K562 (cell line): ENCODE measurements around the gene RABL6. TPM values are rescaled to one million over a fixed set of nuclear protein-coding genes. Genes with fewer than 3 reads are reported as not detected.

Experiments
- ATAC-seq: fragments of 200-7000 bp; cut with Tn5 transposase; 3 replicates; pipeline ENCODE4 v1.9.1; 2020; ENCODE audit warnings: moderate library complexity
- BruUV-seq: library from RNA; stranded (reverse); fragments of 400-500 nt; replicated peaks from 2 replicates; lab custom pipeline; 2021; lab: Mats Ljungman, UMichigan
- CTCF ChIA-PET: fragments of 300-600 bp; formaldehyde crosslinking; extraction: SDS; loops from one replicate; lab custom pipeline; 2021; ENCODE audit warnings: low intra/inter-chr PET ratio; lab: Yijun Ruan, JAX
- POLR2A ChIA-PET: fragments of 300-600, 350-650 bp; sonication (Branson Sonifier 250); formaldehyde crosslinking; extraction: SDS; loops from one replicate; lab custom pipeline; 2021; ENCODE audit warnings: antibody characterized with exemption, inconsistent platforms; lab: Yijun Ruan, JAX
- DNase-seq, 4 experiments: peaks; one replicate each; pipeline versions ENCODE4 v3.0.0 to v3.0.0-alpha.2; 2011 to 2018; ENCODE audit warnings: low spot score in 3 of 4, mixed read lengths in 3 of 4; ENCODE audit errors: extremely low read depth in 1 of 4
- FAIRE-seq: peaks from 2 replicates; lab custom pipeline; 2011; peaks lifted over from hg19 to GRCh38; lab: Jason Lieb, UNC
- H2AFZ ChIP-seq: 2 replicates; pipeline ENCODE4 v1.6.0; 2011; ENCODE audit warnings: low read depth, low read length, control low read depth, inconsistent platforms
- H3K27ac ChIP-seq: fragments of 200-600 bp; 3 replicates; pipeline ENCODE4 v1.8.0; 2011; ENCODE audit warnings: low read depth, mild to moderate bottlenecking, control low read depth, inconsistent platforms, low read length, moderate library complexity, mixed read lengths; ENCODE audit errors: extremely low read depth
- H3K27me3 ChIP-seq, 2 experiments: fragments of 300-600 bp in 1 of 2; 2 replicates in 1 of 2; 3 replicates in 1 of 2; pipeline versions ENCODE4 v1.6.0 to v1.8.0; 2011; ENCODE audit warnings: inconsistent platforms in 2 of 2, low read length in 2 of 2, mild to moderate bottlenecking in 1 of 2, mixed read lengths in 1 of 2, moderate library complexity in 1 of 2; ENCODE audit not compliant: control insufficient read depth in 2 of 2, insufficient read depth in 2 of 2
- H3K36me3 ChIP-seq: fragments of 300-600 bp; 3 replicates; pipeline ENCODE4 v1.8.0; 2011; ENCODE audit warnings: mild to moderate bottlenecking, low read length, inconsistent platforms; ENCODE audit not compliant: control insufficient read depth, insufficient read depth
- H3K4me1 ChIP-seq, 2 experiments: fragments of 200-600 bp in 1 of 2; replicated peaks in 1 of 2; 2 replicates in 1 of 2; 3 replicates in 1 of 2; pipeline versions ENCODE4 v1.5.1 to v1.8.0; 2011; ENCODE audit warnings: inconsistent platforms in 2 of 2, low read length in 2 of 2, mild to moderate bottlenecking in 1 of 2, mixed read lengths in 1 of 2, moderate library complexity in 1 of 2; ENCODE audit not compliant: control insufficient read depth in 2 of 2, insufficient read depth in 2 of 2
- H3K4me2 ChIP-seq: 2 replicates; pipeline ENCODE4 v1.6.1; 2011; ENCODE audit warnings: low read length, control low read depth, inconsistent platforms, mixed read lengths; ENCODE audit not compliant: insufficient read depth
- H3K4me3 ChIP-seq: fragments of 200-600 bp; sonication (generic), shearing (Covaris generic); 2 replicates; pipeline ENCODE4 v1.5.1; 2016; ENCODE audit warnings: control low read depth, inconsistent platforms
- H3K79me2 ChIP-seq: fragments of 200-600 bp; 3 replicates; pipeline ENCODE4 v1.8.0; 2011; ENCODE audit warnings: low read length, inconsistent platforms; ENCODE audit not compliant: control insufficient read depth, insufficient read depth
- H3K9ac ChIP-seq, 2 experiments: 2 replicates each; pipeline versions ENCODE4 v1.6.0 to v1.6.1; 2011; ENCODE audit warnings: low read depth in 2 of 2, low read length in 2 of 2, control low read depth in 1 of 2, inconsistent platforms in 1 of 2, mild to moderate bottlenecking in 1 of 2, mixed read lengths in 1 of 2; ENCODE audit not compliant: insufficient read depth in 1 of 2
- H3K9me1 ChIP-seq: one replicate; pipeline ENCODE4 v1.6.0; 2011; ENCODE audit warnings: inconsistent platforms, mild to moderate bottlenecking, low read length, moderate library complexity; ENCODE audit not compliant: control insufficient read depth, insufficient read depth
- H3K9me3 ChIP-seq: replicated peaks from 2 replicates; pipeline ENCODE4 v1.5.1; 2011; ENCODE audit warnings: low read depth, low read length, inconsistent platforms; ENCODE audit not compliant: control insufficient read depth, insufficient read depth
- H4K20me1 ChIP-seq: replicated peaks from 2 replicates; pipeline ENCODE4 v1.6.1; 2011; ENCODE audit warnings: low read length, inconsistent platforms, mixed read lengths; ENCODE audit not compliant: control insufficient read depth, insufficient read depth
- GTF2F1 ChIP-seq: IDR thresholded peaks from 2 replicates; pipeline ENCODE4 v1.6.1; 2011; ENCODE audit warnings: low read depth, low read length, improper control_type of control experiment
- HDGF ChIP-seq: fragments of 450-650 bp; IDR thresholded peaks from 2 replicates; pipeline ENCODE4 v1.6.1; 2016
- HNRNPH1 ChIP-seq: fragments of 200-400 bp; formaldehyde crosslinking; optimal IDR thresholded peaks from 2 replicates; pipeline ENCODE3; 2017; ENCODE audit warnings: low read depth, mild to moderate bottlenecking, low read length, moderate library complexity
- KAT8 ChIP-seq: fragments of 450-650 bp; IDR thresholded peaks from 2 replicates; pipeline ENCODE4 v1.6.1; 2016; ENCODE audit warnings: low read depth, mild to moderate bottlenecking
- MYNN ChIP-seq, 2 experiments: sonication (generic); formaldehyde crosslinking in 1 of 2; IDR thresholded peaks; 2 replicates each; pipeline versions ENCODE4 v1.5.0 to v1.6.1; 2016 to 2020; ENCODE audit warnings: antibody characterized with exemption in 1 of 2, missing genetic modification reagents in 1 of 2
- NFRKB ChIP-seq: fragments of 450-650 bp; IDR thresholded peaks from 2 replicates; pipeline ENCODE4 v1.6.1; 2016; ENCODE audit warnings: low read depth
- PHF20 ChIP-seq: fragments of 450-650 bp; IDR thresholded peaks from 2 replicates; pipeline ENCODE4 v1.6.1; 2018; ENCODE audit not compliant: partially characterized antibody
- POLR2AphosphoS2 ChIP-seq: IDR thresholded peaks from 2 replicates; pipeline ENCODE4 v1.6.1; 2012; ENCODE audit warnings: low read length, improper control_type of control experiment
- PRMT5 ChIP-seq: sonication (generic); formaldehyde crosslinking; IDR thresholded peaks from 2 replicates; pipeline ENCODE4 v1.5.0; 2020; ENCODE audit warnings: missing genetic modification reagents
- PTBP1 ChIP-seq: fragments of 200-400 bp; formaldehyde crosslinking; IDR thresholded peaks from 2 replicates; pipeline ENCODE4 v1.6.1; 2017; ENCODE audit warnings: low read depth, low read length
- RAD51 ChIP-seq: fragments of 450-650 bp; IDR thresholded peaks from 2 replicates; pipeline ENCODE4 v1.7.1; 2016; ENCODE audit warnings: low read depth, mild to moderate bottlenecking, borderline replicate concordance
- RB1 ChIP-seq: fragments of 450-650 bp; IDR thresholded peaks from 2 replicates; pipeline ENCODE4 v1.6.1; 2017; ENCODE audit warnings: low read depth, mild to moderate bottlenecking
- RBM14 ChIP-seq: fragments of 200-400 bp; formaldehyde crosslinking; IDR thresholded peaks from 2 replicates; pipeline ENCODE4 v1.6.1; 2018; ENCODE audit warnings: low read depth, mild to moderate bottlenecking, low read length, moderate library complexity, borderline replicate concordance; ENCODE audit not compliant: insufficient read depth
- SAFB ChIP-seq: fragments of 200-400 bp; formaldehyde crosslinking; IDR thresholded peaks from 2 replicates; pipeline ENCODE4 v1.6.1; 2017; ENCODE audit warnings: low read depth, low read length, borderline replicate concordance
- TCF3 ChIP-seq: sonication (generic); formaldehyde crosslinking; IDR thresholded peaks from 2 replicates; pipeline ENCODE4 v1.4.0; 2020; ENCODE audit warnings: mild to moderate bottlenecking, missing genetic modification reagents
- TFAM ChIP-seq: fragments of 250-450 bp; sonication (Bioruptor Pico); conservative IDR thresholded peaks from 2 replicates; pipeline ENCODE4 v1.5.0; 2021; ENCODE audit warnings: mild to moderate bottlenecking, moderate library complexity
- TRIM28 ChIP-seq: fragments of 450-650 bp; IDR thresholded peaks from 2 replicates; pipeline ENCODE4 v1.6.1; 2017
- ZC3H4 ChIP-seq: sonication (generic); formaldehyde crosslinking; IDR thresholded peaks from 2 replicates; pipeline ENCODE4 v1.9.0; 2021; ENCODE audit warnings: missing genetic modification reagents, borderline replicate concordance
- ZFX ChIP-seq: sonication (generic); formaldehyde crosslinking; IDR thresholded peaks from 2 replicates; pipeline ENCODE4 v1.8.0; 2022; ENCODE audit warnings: mild to moderate bottlenecking, missing genetic modification reagents, moderate library complexity
- ZNF24 ChIP-seq: fragments of 450-650 bp; IDR thresholded peaks from 2 replicates; pipeline ENCODE4 v1.6.1; 2016
- ZNF696 ChIP-seq: fragments of 250-450 bp; sonication (Bioruptor Pico); conservative IDR thresholded peaks from 2 replicates; pipeline ENCODE4 v1.4.0; 2020; ENCODE audit warnings: mild to moderate bottlenecking, moderate library complexity
- ZNF766 ChIP-seq: fragments of 200-800 bp; sonication (Bioruptor generic); conservative IDR thresholded peaks from 2 replicates; pipeline ENCODE4 v1.6.1; 2016; ENCODE audit warnings: missing genetic modification characterization, missing compliant biosample characterization
- WGBS: fragments of 100-300 bp; shearing (Covaris generic); methylation state at CpG from one replicate; pipeline ENCODE4 v1.1.6; 2016; ENCODE audit warnings: low coverage, mixed read lengths; ENCODE audit not compliant: insufficient coverage; ENCODE audit errors: missing lambda C conversion rate; 5-methylcytosine and 5-hydroxymethylcytosine counted together
- in situ Hi-C: fragments of 300-500 bp; cut with MboI; formaldehyde crosslinking; loops from 4 replicates; pipeline ENCODE4 v1.15.0; 2018; ENCODE audit warnings: inconsistent platforms, mixed read lengths
- intact Hi-C: fragments of 100-400 bp; cut with micrococcal nuclease; formaldehyde crosslinking; loops from 2 replicates; pipeline ENCODE4 v1.14.2; 2022
- polyA plus RNA-seq, 8 experiments: library from polyadenylated mRNA; depleted of rRNA in 4 of 8; stranded (reverse) in 5 of 8; unstranded in 3 of 8; fragments of >200 nt; fragmentation: Nextera tagmentation in 2 of 8; fragmentation: Illumina TruSeq in 1 of 8; extraction: Ambion mirVana in 2 of 8; extraction: Trizol in 1 of 8; gene quantifications; 2 replicates each; pipeline versions ENCODE4 v1.2.1 to v1.2.3, GENCODE V29; 2011 to 2014; ENCODE audit warnings: inconsistent platforms in 1 of 8, missing spikeins in 1 of 8
- total RNA-seq, 7 experiments: library from RNA; depleted of rRNA in 6 of 7; stranded (reverse); fragments of >200 nt in 6 of 7; fragmentation: Illumina TruSeq in 2 of 7; extraction: Trizol in 2 of 7; gene quantifications; 2 replicates each; pipeline versions ENCODE4 v1.2.1 to v1.2.3, GENCODE V29; 2011 to 2021; ENCODE audit warnings: low replicate concordance in 1 of 7
- TF ChIP-seq, protein P1 (sequence below): fragments of 250-450 bp; sonication (Bioruptor Pico); IDR thresholded peaks from 2 replicates; pipeline ENCODE4 v1.5.0; 2020; ENCODE audit warnings: mild to moderate bottlenecking
- TF ChIP-seq, protein P2 (sequence below): IDR thresholded peaks from 2 replicates; pipeline ENCODE4 v1.6.1; 2012; ENCODE audit warnings: low read depth, low read length, improper control_type of control experiment, borderline replicate concordance

The RABL6 gene
- total and polyA plus RNA-seq, 9 of the 15 experiments (the other 6 are each of a cell fraction or from before 2014, with no cell fraction given), result 5.6 to 181 (median 84.5) TPM

DNA sequence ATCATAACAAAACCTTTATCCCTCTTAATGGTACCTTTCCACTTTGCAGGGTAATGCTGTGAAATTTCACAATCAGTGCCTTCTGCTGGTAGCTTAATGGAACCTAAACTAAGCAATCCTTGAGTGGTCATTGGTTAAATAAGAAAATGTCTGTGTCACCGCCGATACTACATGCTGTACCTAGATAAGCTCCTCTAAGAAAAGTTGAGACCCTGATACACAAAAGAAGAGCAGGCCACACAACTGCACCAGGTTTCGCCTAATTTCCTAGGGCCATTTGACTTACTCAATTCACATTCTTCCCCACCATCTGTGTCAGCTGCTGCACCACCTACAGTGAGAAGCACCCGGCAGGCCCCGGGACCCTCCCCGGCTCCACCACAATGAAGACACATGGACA is 67.4 kb downstream of the RABL6 start (continued):
- TF ChIP-seq, protein P1, sequence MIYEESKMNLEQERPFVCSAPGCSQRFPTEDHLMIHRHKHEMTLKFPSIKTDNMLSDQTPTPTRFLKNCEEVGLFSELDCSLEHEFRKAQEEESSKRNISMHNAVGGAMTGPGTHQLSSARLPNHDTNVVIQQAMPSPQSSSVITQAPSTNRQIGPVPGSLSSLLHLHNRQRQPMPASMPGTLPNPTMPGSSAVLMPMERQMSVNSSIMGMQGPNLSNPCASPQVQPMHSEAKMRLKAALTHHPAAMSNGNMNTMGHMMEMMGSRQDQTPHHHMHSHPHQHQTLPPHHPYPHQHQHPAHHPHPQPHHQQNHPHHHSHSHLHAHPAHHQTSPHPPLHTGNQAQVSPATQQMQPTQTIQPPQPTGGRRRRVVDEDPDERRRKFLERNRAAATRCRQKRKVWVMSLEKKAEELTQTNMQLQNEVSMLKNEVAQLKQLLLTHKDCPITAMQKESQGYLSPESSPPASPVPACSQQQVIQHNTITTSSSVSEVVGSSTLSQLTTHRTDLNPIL (CRISPR knock-in tag), result no peak
- TF ChIP-seq TRIM28, result no peak
- no peak for TF ChIP-seq PRMT5
- TF ChIP-seq TCF3 (CRISPR knock-in tag), result peak; percentile 84
- TF ChIP-seq RAD51, result no peak
- no peak for TF ChIP-seq PHF20
- TF ChIP-seq ZC3H4 (CRISPR knock-in tag), result no peak
- no peak for TF ChIP-seq SAFB
- TF ChIP-seq, protein P2, sequence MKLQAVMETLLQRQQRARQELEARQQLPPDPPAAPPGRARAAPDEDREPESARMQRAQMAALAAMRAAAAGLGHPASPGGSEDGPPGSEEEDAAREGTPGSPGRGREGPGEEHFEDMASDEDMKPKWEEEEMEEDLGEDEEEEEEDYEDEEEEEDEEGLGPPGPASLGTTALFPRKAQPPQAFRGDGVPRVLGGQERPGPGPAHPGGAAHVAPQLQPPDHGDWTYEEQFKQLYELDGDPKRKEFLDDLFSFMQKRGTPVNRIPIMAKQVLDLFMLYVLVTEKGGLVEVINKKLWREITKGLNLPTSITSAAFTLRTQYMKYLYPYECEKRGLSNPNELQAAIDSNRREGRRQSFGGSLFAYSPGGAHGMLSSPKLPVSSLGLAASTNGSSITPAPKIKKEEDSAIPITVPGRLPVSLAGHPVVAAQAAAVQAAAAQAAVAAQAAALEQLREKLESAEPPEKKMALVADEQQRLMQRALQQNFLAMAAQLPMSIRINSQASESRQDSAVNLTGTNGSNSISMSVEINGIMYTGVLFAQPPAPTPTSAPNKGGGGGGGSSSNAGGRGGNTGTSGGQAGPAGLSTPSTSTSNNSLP, result 0 out of 2 replicates have a peak, but pooled peaks have one; percentile 49

DNA sequence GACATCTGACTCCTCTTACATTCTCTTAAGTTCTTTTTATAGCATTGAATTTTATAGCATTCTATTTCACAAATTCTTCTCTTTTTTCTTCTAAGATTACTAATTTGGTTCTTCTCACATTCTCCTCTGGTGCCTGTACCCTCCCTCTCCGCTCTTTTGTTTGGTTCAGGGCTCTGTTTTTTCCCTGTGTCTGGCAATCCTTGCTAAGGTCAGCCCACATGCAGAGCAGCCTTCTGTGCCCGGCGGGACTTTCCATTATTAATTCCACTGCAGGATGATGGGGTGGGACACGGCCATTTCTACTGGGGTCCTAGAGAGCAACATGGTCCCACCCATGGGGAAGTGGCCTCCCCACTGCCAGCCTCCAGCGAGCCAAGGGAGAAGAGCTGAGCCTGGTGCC is 68.7 kb downstream of the RABL6 start:
- ATAC-seq (no peak), FAIRE-seq (no peak), DNase-seq (no peak)
- peaks cover 7 to 21% of the 10 kb centered on the region in 2 experiments for H3K4me1 ChIP-seq
- no peaks in the 10 kb centered on the region for H3K36me3 ChIP-seq
- no peak overlapping the region for H3K4me3 ChIP-seq
- no TSS peak for BruUV-seq
- WGBS, result 65% methylated on average over 5 of the region's 5 CpGs
- no peaks in the 10 kb centered on the region for H4K20me1 ChIP-seq
- ChIA-PET POLR2A (interaction anchor here (1.6 kb wide), 2 partner anchors 10 to 11 kb away, joined by 9 to 11 read pairs; partner anchors contain the start of genes EDF1 and TRAF2), CTCF (no interaction called here)
- H3K4me2 ChIP-seq, result no peak overlapping the region
- H3K79me2 ChIP-seq, result no peaks in the 10 kb centered on the region
- H3K9me1 ChIP-seq, result no peaks in the 10 kb centered on the region
- in situ Hi-C loops (no loop called here), intact Hi-C loops (no loop called here)
- no peak overlapping the region for H3K27ac ChIP-seq
- peak overlapping the region in 1 of 2 experiments; percentile 75; a peak in 1 of 4 replicates for H3K9ac ChIP-seq
- H3K27me3 ChIP-seq, result no peaks in the 10 kb centered on the region
- no peaks in the 10 kb centered on the region for H3K9me3 ChIP-seq
- no peak overlapping the region for H2AFZ ChIP-seq
- no peak for TF ChIP-seq RAD51
- no peak for TF ChIP-seq ZNF696 (CRISPR knock-in tag)
- TF ChIP-seq GTF2F1, result no peak
- no peak for TF ChIP-seq MYNN (IDR thresholded peaks at IDR 0.05)
- no peak for TF ChIP-seq MYNN (CRISPR knock-in tag; IDR thresholded peaks at IDR 0.05)
- TF ChIP-seq HDGF, result no peak
- TF ChIP-seq NFRKB, result no peak
- TF ChIP-seq KAT8, result no peak
- no peak for TF ChIP-seq ZNF766
- TF ChIP-seq HNRNPH1, result no peak
- TF ChIP-seq POLR2AphosphoS2, result no peak
- TF ChIP-seq ZFX (CRISPR knock-in tag), result no peak
- no peak for TF ChIP-seq RB1
- no peak for TF ChIP-seq TFAM (CRISPR knock-in tag)
- no peak for TF ChIP-seq RBM14
- no peak for TF ChIP-seq PTBP1
- TF ChIP-seq ZNF24, result no peak
